Hepatocyte (in vitro differentiated cells): ENCODE results near the gene ZNF345. TPM values are rescaled to one million over a fixed set of nuclear protein-coding genes. Genes with fewer than 3 reads are reported as not detected.

Experiments
- DNase-seq: peaks from one replicate; pipeline ENCODE4 v3.0.0-alpha.2; 2016; ENCODE audit warnings: low spot score
- H2AFZ ChIP-seq: fragments of 200-600 bp; sonication (generic); 2 replicates; pipeline ENCODE4 v1.6.0; 2016; ENCODE audit warnings: antibody characterized with exemption, mild to moderate bottlenecking
- H3K27ac ChIP-seq: fragments of 200-600 bp; sonication (generic); 2 replicates; pipeline ENCODE4 v1.5.1; 2016; ENCODE audit warnings: mild to moderate bottlenecking
- H3K27me3 ChIP-seq: fragments of 200-600 bp; sonication (generic); 2 replicates; pipeline ENCODE4 v1.6.1; 2016
- H3K36me3 ChIP-seq: fragments of 200-600 bp; sonication (generic); replicated peaks from 2 replicates; pipeline ENCODE4 v1.5.1; 2016; ENCODE audit warnings: low read depth; ENCODE audit not compliant: insufficient read depth
- H3K4me1 ChIP-seq: fragments of 200-600 bp; sonication (generic); 2 replicates; pipeline ENCODE4 v1.5.1; 2016; ENCODE audit warnings: mild to moderate bottlenecking, moderate library complexity; ENCODE audit not compliant: insufficient read depth
- H3K4me2 ChIP-seq: fragments of 200-600 bp; sonication (generic); 2 replicates; pipeline ENCODE4 v1.6.0; 2016
- H3K4me3 ChIP-seq: fragments of 200-600 bp; sonication (generic); 2 replicates; pipeline ENCODE4 v1.5.1; 2016; ENCODE audit warnings: mild to moderate bottlenecking
- H3K79me2 ChIP-seq: fragments of 200-600 bp; sonication (generic); 2 replicates; pipeline ENCODE4 v1.6.0; 2017; ENCODE audit warnings: mild to moderate bottlenecking
- H3K9me2 ChIP-seq: fragments of 200-600 bp; sonication (generic); replicated peaks from 2 replicates; pipeline ENCODE4 v1.6.0; 2017; ENCODE audit warnings: mild to moderate bottlenecking; ENCODE audit not compliant: insufficient read depth
- H3K9me3 ChIP-seq: fragments of 200-600 bp; sonication (generic); 2 replicates; pipeline ENCODE4 v1.5.1; 2016; ENCODE audit warnings: low read depth, mild to moderate bottlenecking
- H4K20me1 ChIP-seq: fragments of 200-600 bp; sonication (generic); 2 replicates; pipeline ENCODE4 v1.6.0; 2016; ENCODE audit warnings: mild to moderate bottlenecking; ENCODE audit not compliant: insufficient read depth, poor library complexity, severe bottlenecking
- EZH2 ChIP-seq: fragments of 200-600 bp; sonication (generic); IDR thresholded peaks from 2 replicates; pipeline ENCODE4 v1.6.1; 2016; ENCODE audit warnings: antibody characterized with exemption, mild to moderate bottlenecking, borderline replicate concordance
- EZH2phosphoT487 ChIP-seq: fragments of 200-600 bp; sonication (generic); IDR thresholded peaks from one replicate; pipeline ENCODE4 v1.6.1; 2018; ENCODE audit warnings: antibody characterized with exemption, mild to moderate bottlenecking, low read depth, moderate library complexity; ENCODE audit not compliant: unreplicated experiment, severe bottlenecking
- WGBS: methylation state at CpG from one replicate; pipeline ENCODE4 v1.1.6; 2016; ENCODE audit warnings: low lambda C conversion rate; ENCODE audit errors: missing lambda C conversion rate; 5-methylcytosine and 5-hydroxymethylcytosine counted together
- polyA plus RNA-seq: library from polyadenylated mRNA; unstranded; fragments of >200 nt; fragmentation: Nextera tagmentation; extraction: Ambion mirVana; gene quantifications from 2 replicates; pipeline ENCODE4 v1.2.1, GENCODE V29; 2016
- total RNA-seq: library from RNA; depleted of rRNA; stranded (reverse); fragments of >200 nt; gene quantifications from 2 replicates; pipeline ENCODE4 v1.2.3, GENCODE V29; 2014
- TF ChIP-seq, protein P1 (sequence below): fragments of 200-600 bp; sonication (generic); IDR thresholded peaks from 2 replicates; pipeline ENCODE4 v1.5.1; 2016; ENCODE audit warnings: antibody characterized with exemption, mild to moderate bottlenecking; ENCODE audit not compliant: poor library complexity

Gene ZNF345
- total and polyA plus RNA-seq, 2 experiments from 2014 or later: 5.8 to 7.9 TPM

DNA sequence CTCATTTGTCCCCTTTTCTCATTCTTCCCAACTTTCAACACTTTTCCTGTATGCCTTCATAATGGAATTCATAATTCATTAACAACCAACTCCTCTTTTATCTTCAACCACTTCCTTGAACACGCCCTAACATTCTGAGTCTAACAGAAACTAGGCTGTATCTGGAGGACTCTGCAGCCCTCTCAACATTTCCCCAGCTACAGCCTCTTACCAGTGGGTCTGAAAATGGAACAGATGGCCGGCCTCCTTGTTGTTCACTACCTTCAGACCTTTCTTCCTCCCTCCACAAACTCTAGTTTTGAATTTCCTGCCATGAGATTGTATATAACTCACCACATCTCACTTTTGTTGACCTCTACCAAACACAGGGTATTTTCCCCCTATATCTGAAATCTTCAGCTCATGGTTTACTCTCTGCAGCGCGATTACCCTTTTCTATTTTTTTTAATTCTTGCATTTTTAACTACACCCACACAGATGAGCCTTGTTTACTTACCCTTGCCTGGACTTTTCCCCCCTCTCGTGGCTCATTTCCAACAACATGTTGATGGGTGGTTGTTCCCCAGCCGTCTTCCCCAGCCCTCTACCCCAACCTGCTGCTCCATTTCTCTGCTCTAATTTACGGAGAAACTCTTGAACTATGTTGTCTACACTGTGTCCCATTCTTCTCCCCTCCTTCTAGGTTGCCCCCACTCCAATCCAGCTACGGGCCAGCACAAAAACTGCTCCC, 13.3 kb upstream of the ZNF345 start:
- 57% methylated on average over 8 of the region's 8 CpGs for WGBS
- no peaks in the 10 kb centered on the region for H3K9me2 ChIP-seq
- H3K27me3 ChIP-seq: no peaks in the 10 kb centered on the region
- H4K20me1 ChIP-seq: no peaks in the 10 kb centered on the region
- peaks cover 13% of the 10 kb centered on the region for H3K36me3 ChIP-seq
- peaks cover 69% of the 10 kb centered on the region for H3K79me2 ChIP-seq
- H2AFZ ChIP-seq: peak overlapping the region; percentile 98
- peak overlapping the region; percentile 70 for H3K4me3 ChIP-seq
- H3K9me3 ChIP-seq: peaks cover 30% of the 10 kb centered on the region
- peaks cover 14% of the 10 kb centered on the region for H3K4me1 ChIP-seq
- DNase-seq: peak; percentile 35
- TF ChIP-seq, protein P1, sequence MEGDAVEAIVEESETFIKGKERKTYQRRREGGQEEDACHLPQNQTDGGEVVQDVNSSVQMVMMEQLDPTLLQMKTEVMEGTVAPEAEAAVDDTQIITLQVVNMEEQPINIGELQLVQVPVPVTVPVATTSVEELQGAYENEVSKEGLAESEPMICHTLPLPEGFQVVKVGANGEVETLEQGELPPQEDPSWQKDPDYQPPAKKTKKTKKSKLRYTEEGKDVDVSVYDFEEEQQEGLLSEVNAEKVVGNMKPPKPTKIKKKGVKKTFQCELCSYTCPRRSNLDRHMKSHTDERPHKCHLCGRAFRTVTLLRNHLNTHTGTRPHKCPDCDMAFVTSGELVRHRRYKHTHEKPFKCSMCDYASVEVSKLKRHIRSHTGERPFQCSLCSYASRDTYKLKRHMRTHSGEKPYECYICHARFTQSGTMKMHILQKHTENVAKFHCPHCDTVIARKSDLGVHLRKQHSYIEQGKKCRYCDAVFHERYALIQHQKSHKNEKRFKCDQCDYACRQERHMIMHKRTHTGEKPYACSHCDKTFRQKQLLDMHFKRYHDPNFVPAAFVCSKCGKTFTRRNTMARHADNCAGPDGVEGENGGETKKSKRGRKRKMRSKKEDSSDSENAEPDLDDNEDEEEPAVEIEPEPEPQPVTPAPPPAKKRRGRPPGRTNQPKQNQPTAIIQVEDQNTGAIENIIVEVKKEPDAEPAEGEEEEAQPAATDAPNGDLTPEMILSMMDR: peak; percentile 9
- no peak for TF ChIP-seq EZH2phosphoT487
- peak overlapping the region; percentile 97 for H3K27ac ChIP-seq
- H3K4me2 ChIP-seq: peak overlapping the region; percentile 89

DNA sequence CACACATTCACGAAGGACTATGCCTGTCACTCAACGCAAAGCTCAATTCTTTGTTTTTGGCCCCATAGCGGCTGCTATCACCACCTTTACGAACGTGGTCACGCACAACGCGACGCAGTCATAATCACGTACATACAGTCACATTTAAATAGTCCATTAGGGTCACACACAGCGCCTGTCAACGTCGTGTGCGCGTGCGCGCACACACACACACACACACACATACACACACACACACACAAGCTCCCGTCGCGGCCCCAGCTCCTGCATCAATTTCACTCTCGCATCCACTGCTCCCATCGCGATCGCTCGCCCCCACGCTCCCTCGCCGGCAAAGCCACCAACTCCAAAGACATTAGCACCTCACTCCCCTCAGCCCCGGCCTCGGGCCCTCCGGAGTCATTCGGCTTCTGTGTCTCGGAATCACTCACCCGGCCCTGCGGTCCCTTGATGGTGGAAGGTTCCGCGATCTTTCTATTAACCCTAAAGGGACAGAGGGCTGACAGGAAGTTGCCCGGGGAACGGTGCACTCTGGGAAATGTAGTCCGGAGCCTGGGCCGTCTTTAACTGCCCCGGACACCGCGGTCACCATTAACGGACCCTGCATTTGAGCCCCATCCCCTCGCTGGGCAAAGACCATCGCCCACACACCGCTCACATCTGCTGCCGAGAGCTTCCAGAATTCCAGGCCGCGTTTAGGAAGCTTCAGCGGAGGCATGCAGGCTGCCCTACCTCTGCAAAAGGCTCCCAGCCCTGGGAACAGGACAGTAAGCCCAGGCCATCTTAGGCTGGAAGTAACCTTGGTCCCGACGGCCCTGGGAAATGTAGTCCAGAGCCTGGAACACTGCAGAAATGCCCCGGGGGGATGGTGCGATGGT, 12.5 kb upstream of the ZNF345 start, which contains the start of gene ZNF790:
Gene ZNF790, minus strand, starts transcription at position 482 of the 878 bp plus-strand sequence. CDS start 12,768 bp downstream, outside the sequence.
- peaks cover 14% of the 10 kb centered on the region for H3K4me1 ChIP-seq
- H3K9me3 ChIP-seq: peaks cover 24% of the 10 kb centered on the region
- peak within 1 kb of the TSS; percentile 97 for H3K27ac ChIP-seq
- H3K4me2 ChIP-seq: peak within 1 kb of the TSS; percentile 89
- H2AFZ ChIP-seq: peak within 1 kb of the TSS; percentile 98
- H3K27me3 ChIP-seq: no peaks in the 10 kb centered on the region
- H3K9me2 ChIP-seq: no peaks in the 10 kb centered on the region
- peak within 1 kb of the TSS; percentile 70 for H3K4me3 ChIP-seq
- no peaks in the 10 kb centered on the region for H4K20me1 ChIP-seq
- peak; percentile 94 for DNase-seq
- peaks cover 61% of the 10 kb centered on the region for H3K79me2 ChIP-seq
- WGBS: 1% methylated on average over 56 of the region's 56 CpGs
- TF ChIP-seq EZH2phosphoT487: no peak
- TF ChIP-seq, protein P1: no peak
- no peak for TF ChIP-seq EZH2
- peaks cover 7% of the 10 kb centered on the region for H3K36me3 ChIP-seq

DNA sequence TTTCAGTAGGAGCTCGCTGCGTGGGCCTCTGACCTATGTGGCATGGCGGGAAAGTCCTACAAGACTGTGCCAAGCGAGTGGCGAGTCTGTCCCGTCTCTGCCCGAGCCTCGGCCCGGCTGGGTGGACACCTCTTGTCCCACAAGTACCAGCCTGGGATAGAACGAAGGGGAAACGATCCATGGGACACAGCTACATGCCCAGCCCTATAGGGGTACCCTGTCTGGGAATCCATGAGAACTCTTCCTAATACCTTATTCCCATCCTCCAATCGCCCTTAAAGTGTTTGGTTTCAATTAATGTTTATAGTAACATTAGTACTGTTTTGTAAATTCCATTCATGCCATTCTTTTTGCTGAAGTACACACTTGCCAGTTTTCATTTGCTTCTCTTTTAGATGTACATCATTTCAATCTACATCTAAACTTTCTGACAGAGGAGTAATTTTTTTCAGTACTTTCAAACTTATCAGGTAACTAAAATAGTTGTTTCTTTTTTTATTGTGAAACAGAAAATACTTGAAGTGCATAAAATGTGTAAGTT, 11.8 kb upstream of the ZNF345 start:
- Histone ChIP-seq H3K4me3 (peak overlapping the region; percentile 70), H3K4me1 (peaks cover 14% of the 10 kb centered on the region), H3K27me3 (no peaks in the 10 kb centered on the region), H3K9me3 (peaks cover 17% of the 10 kb centered on the region), H3K4me2 (peak overlapping the region; percentile 89), H3K9me2 (no peaks in the 10 kb centered on the region), H3K36me3 (no peaks in the 10 kb centered on the region), H3K27ac (peak overlapping the region; percentile 97), H4K20me1 (no peaks in the 10 kb centered on the region), H3K79me2 (peaks cover 54% of the 10 kb centered on the region), H2AFZ (peak overlapping the region; percentile 98)
- no peak for TF ChIP-seq EZH2
- no peak for TF ChIP-seq EZH2phosphoT487
- 18% methylated on average over 12 of the region's 12 CpGs for WGBS
- no peak for DNase-seq
